Activated T-helper 1 cell treated with anti-CD3 and anti-CD28 coated beads, Interleukin-12 subunit alpha, Interleukin-12 subunit beta, Interleukin-2, Interleukin-4 antibody, amounts not matched to agents 30 ng/mL and 10 ng/mL and 1 ng/mL, durations not matched to agents 14 hours and 24 hours and 36 hours (primary cell): ENCODE results near the gene TUBA4A. TPM values are rescaled to one million over a fixed set of nuclear protein-coding genes. Genes with fewer than 3 reads are reported as not detected.
"Not testable (repeated sequence)": the region's sequence is repeated elsewhere in the genome, so short reads cannot be mapped to it uniquely, and the experiment has no call there.

Experiments
- DNase-seq: peaks from one replicate; pipeline ENCODE4 v3.0.0; 2021; ENCODE audit warnings: low spot score
- H3K27ac Mint-ChIP-seq: one replicate; pipeline ENCODE4 v1.8.0; 2021; ENCODE audit warnings: mild to moderate bottlenecking, mixed read lengths
- H3K27me3 Mint-ChIP-seq: one replicate; pipeline ENCODE4 v1.8.0; 2022; ENCODE audit warnings: mild to moderate bottlenecking, moderate library complexity, mixed read lengths; ENCODE audit not compliant: insufficient read depth
- H3K36me3 Mint-ChIP-seq: one replicate; pipeline ENCODE4 v1.8.0; 2021; ENCODE audit warnings: low read depth, mixed read lengths
- H3K4me1 Mint-ChIP-seq: one replicate; pipeline ENCODE4 v1.8.0; 2021; ENCODE audit warnings: low read depth, mixed read lengths
- H3K4me3 Mint-ChIP-seq: one replicate; pipeline ENCODE4 v1.8.0; 2021; ENCODE audit warnings: mild to moderate bottlenecking, moderate library complexity, mixed read lengths
- H3K9me3 Mint-ChIP-seq: one replicate; pipeline ENCODE4 v1.8.0; 2021; ENCODE audit warnings: mixed read lengths
- intact Hi-C: fragments of 100-400 bp; cut with micrococcal nuclease; formaldehyde crosslinking; loops from one replicate; pipeline ENCODE4 v1.15.1; 2024
- total RNA-seq: library from RNA; stranded (reverse); gene quantifications from 2 replicates; pipeline ENCODE4 v1.2.3, GENCODE V29; 2022

Gene TUBA4A
- total RNA-seq, 1 donor from 2014 or later, result 217 TPM

DNA sequence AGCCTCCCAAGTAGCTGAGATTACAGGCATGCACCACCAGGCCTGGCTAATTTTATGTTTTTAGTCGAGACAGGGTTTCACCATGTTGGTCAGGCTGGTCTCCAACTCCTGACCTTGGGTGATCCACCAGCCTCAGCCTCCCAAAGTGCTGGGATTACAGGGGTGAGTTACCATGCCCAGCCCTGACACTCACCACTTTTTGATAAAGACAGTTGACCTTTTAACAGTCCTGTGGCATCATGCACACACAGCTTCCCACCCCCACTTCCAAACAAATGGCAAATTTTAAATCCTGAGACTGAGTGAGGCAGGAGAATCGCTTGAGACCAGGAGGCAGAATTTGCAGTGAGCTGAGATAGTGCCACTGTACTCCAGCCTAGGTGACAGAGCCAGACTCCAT is 19.3 kb upstream of the TUBA4A start:
- DNase-seq, result no peak
- peaks cover 11% of the 10 kb centered on the region for H3K4me1 Mint-ChIP-seq
- peaks cover 8% of the 10 kb centered on the region for H3K27me3 Mint-ChIP-seq
- H3K27ac Mint-ChIP-seq, result no peak overlapping the region
- no peaks in the 10 kb centered on the region for H3K36me3 Mint-ChIP-seq
- H3K9me3 Mint-ChIP-seq, result no peaks in the 10 kb centered on the region
- no peak overlapping the region for H3K4me3 Mint-ChIP-seq
- intact Hi-C loops, result no loop called here

DNA sequence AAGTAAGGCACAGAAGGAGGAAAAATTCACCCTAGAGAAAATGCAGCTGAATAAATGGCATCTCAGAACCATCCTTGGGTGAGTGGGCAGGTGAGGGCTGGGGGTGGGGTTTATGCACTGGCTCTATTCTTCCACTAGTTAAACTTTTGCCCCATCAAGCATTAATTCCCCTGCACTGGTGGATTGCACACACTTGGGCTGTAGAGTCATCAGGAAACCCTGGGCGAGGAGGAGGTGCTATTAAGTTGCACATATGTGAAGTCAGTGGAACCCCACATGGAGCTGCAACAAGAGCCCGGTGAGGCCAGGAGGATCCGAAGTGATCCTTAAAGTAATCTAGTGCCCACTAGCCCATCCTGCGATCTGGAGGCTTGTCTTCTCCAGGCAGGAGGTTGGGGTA is 18.6 kb upstream of the TUBA4A start:
- intact Hi-C loops, result no loop called here
- H3K36me3 Mint-ChIP-seq, result no peaks in the 10 kb centered on the region
- no peak overlapping the region for H3K27ac Mint-ChIP-seq
- DNase-seq, result no peak
- H3K4me1 Mint-ChIP-seq, result peaks cover 4% of the 10 kb centered on the region
- peaks cover 8% of the 10 kb centered on the region for H3K27me3 Mint-ChIP-seq
- no peak overlapping the region for H3K4me3 Mint-ChIP-seq
- no peaks in the 10 kb centered on the region for H3K9me3 Mint-ChIP-seq

DNA sequence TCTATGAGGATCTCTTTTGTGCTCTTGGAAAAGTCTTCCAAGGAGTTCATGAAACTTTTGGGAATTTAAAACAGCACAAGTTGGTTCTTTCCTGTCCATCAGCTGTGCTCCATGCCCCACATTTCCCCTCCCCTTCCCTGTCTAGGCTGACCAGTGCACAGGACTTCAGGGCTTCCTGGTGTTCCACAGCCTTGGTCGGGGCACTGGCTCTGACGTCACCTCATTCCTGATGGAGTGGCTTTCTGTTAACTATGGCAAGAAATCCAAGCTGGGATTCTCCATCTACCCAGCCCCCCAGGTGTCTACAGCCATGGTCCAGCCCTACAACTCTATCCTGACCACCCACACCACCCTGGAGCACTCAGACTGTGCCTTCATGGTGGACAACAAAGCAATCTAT is 17.3 kb upstream of the TUBA4A start:
- Mint-ChIP-seq H3K4me3 (no peak overlapping the region), H3K27me3 (peaks cover 8% of the 10 kb centered on the region), H3K36me3 (no peaks in the 10 kb centered on the region), H3K9me3 (no peaks in the 10 kb centered on the region), H3K4me1 (no peaks in the 10 kb centered on the region), H3K27ac (no peak overlapping the region)
- intact Hi-C loops, result no loop called here
- no peak for DNase-seq

DNA sequence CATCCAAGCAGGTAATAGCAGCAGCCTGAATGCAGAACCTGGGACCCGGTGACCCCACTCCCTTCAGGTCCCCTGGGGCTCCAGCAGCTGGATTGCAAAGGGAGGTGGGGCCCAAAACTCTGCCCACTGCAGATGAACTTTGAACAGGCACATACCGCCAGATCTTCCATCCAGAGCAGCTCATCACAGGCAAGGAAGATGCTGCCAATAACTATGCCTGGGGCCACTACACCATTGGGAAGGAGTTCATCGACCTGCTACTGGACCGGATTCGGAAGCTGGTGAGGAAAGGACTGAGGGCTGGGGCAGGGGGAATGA is 16.3 kb upstream of the TUBA4A start:
- no peak overlapping the region for H3K4me3 Mint-ChIP-seq
- H3K27me3 Mint-ChIP-seq, result peaks cover 8% of the 10 kb centered on the region
- no peaks in the 10 kb centered on the region for H3K4me1 Mint-ChIP-seq
- intact Hi-C loops, result no loop called here
- DNase-seq, result no peak
- no peaks in the 10 kb centered on the region for H3K36me3 Mint-ChIP-seq
- no peaks in the 10 kb centered on the region for H3K9me3 Mint-ChIP-seq
- no peak overlapping the region for H3K27ac Mint-ChIP-seq

DNA sequence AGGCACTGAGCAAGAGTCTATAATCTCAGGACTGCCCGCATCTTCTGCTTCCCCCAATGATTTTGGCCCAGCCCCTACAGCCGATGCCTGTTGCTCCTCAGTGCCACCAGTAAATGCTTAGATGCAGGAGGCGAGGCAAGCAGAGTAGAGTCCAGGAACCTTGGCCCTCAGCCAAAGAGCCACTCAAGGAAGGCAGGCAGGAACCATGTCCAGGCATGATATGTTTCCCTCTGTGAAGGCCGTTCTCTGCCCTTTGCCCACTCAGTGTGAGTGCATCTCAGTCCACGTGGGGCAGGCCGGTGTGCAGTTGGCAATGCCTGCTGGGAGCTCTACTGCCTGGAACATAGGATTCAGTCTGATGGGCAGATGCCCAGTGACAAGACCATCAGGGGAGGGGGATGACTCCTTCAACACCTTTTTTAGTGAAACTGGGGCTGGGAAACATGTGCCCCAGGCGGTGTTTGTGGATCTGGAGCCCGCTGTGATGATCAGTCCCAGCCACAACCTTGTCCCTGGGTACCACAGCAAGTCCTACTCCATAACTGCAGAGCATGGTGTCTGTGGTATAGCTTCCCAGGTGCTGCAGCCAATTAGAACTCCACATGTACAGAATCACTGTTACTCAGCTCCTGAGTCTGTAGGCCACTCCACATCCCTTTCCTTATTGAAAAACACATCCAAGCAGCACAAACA is 15.8 kb upstream of the TUBA4A start:
- H3K9me3 Mint-ChIP-seq, result no peaks in the 10 kb centered on the region
- no peaks in the 10 kb centered on the region for H3K4me1 Mint-ChIP-seq
- no peak overlapping the region for H3K27ac Mint-ChIP-seq
- no peak for DNase-seq
- H3K4me3 Mint-ChIP-seq, result no peak overlapping the region
- no peaks in the 10 kb centered on the region for H3K36me3 Mint-ChIP-seq
- peaks cover 8% of the 10 kb centered on the region for H3K27me3 Mint-ChIP-seq
- intact Hi-C loops, result loop anchor here (5.0 kb wide), 1 partner anchor 33 kb away; no protein-coding TSS in a partner anchor

DNA sequence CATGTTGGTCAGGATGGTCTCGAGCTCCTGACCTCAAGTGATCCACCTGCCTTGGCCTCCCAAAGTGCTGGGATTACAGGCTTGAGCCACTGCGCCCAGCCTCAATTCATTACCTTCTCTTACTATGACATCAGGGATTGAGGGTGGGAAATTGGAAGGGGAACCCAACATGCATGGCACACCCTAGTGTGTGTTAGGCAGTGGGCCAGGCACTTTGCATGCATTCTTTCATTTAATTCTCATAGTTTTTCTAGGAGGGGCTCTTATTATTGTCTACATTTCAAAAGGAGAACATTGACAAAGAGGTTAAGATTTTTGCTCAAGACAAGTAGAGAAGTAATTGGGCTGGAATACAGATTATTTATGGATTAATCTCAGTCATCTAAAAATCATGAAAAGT is 14.6 kb upstream of the TUBA4A start:
- H3K4me3 Mint-ChIP-seq, result no peak overlapping the region
- no peaks in the 10 kb centered on the region for H3K36me3 Mint-ChIP-seq
- no peaks in the 10 kb centered on the region for H3K9me3 Mint-ChIP-seq
- peaks cover 4% of the 10 kb centered on the region for H3K27me3 Mint-ChIP-seq
- no peak overlapping the region for H3K27ac Mint-ChIP-seq
- intact Hi-C loops, result loop anchor here (5.0 kb wide), 1 partner anchor 34 kb away; no protein-coding TSS in a partner anchor
- H3K4me1 Mint-ChIP-seq, result no peaks in the 10 kb centered on the region
- no peak for DNase-seq

DNA sequence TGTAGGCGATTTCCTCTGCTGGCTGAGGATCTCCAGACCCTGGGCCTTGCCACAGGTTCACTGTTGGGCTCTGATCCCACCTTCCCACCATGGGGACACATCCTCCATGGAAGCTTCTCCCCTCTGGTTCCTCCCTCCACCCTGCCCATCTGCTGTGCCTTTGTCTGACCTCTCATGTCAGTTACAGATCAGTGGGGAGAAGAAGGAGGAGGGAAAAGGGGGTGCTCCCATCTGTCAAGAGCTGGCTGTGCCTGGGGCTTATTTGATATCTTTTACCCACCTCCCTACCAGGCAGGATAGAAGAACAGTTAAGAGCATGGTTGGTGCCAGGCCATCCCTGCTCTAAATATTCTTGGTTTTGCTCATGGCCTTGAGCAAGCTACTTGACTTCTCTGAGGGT is 13.2 kb upstream of the TUBA4A start:
- no peak for DNase-seq
- no peaks in the 10 kb centered on the region for H3K9me3 Mint-ChIP-seq
- H3K4me3 Mint-ChIP-seq, result no peak overlapping the region
- H3K36me3 Mint-ChIP-seq, result no peaks in the 10 kb centered on the region
- H3K27ac Mint-ChIP-seq, result no peak overlapping the region
- intact Hi-C loops, result loop anchor here (5.0 kb wide), 1 partner anchor 35 kb away; no protein-coding TSS in a partner anchor
- H3K27me3 Mint-ChIP-seq, result peaks cover 4% of the 10 kb centered on the region
- H3K4me1 Mint-ChIP-seq, result no peaks in the 10 kb centered on the region

DNA sequence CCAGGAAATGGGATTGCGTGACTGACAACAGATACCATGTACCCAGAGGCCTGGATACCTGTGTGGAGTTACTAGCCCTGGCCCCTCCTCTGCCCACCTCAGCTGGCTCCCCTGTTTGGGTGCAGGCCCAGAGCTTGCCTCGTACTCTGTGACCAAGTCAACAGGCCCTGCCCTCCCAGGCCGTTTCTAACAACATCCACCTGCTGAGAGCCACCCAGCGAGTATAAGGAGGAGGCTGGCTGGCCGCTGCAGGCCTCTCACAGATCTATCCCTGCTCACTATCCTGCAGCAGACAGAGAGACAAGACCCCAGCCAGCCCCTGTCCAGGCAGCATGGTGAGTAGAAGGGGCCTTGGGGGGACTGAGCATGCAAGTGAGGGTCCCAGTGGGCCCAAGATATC is 12.5 kb upstream of the TUBA4A start:
- intact Hi-C loops, result loop anchor here (5.0 kb wide), 1 partner anchor 36 kb away; no protein-coding TSS in a partner anchor
- DNase-seq, result no peak
- no peaks in the 10 kb centered on the region for H3K36me3 Mint-ChIP-seq
- no peaks in the 10 kb centered on the region for H3K9me3 Mint-ChIP-seq
- H3K4me3 Mint-ChIP-seq, result no peak overlapping the region
- no peak overlapping the region for H3K27ac Mint-ChIP-seq
- H3K4me1 Mint-ChIP-seq, result no peaks in the 10 kb centered on the region
- H3K27me3 Mint-ChIP-seq, result peaks cover 7% of the 10 kb centered on the region

DNA sequence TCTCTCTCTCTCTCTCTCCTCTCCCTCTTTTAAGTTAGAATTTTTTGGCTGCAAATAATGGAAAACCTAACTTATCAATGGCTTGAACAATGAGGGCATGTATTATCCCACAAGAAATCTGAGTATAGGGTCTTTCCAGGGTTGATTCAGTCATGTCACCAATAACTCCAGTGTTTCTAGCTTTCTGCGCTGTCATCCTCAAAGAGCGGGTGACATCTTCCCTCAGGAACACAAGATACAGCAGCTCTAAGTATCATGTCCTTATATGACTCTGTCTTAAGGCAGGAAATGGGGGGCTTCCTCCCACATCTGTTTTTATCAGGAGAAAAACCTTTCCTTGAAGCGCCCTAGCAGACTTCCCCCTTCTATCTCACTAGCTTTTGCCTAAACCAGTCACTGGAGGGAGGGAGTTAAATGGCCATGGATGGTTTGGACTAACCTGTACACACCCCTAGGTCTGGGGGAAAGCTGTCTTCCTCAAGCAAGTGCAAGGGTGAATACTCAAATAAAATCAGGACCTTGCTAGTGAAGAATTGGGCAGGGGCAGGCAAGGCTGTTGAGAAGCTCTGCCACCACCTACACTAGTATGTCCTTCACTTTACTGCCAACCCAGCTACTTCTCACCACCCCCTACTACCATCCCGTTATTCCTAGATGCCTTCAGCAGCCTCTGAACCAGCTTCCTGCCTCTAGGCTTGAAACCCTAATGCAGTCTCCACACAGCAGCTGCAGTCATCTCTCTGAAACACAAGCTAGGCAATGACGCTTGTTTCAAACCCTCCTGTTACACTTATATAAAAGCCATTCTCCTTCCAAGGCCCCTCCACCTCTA is 7.5 kb upstream of the TUBA4A start:
- Mint-ChIP-seq H3K9me3 (no peaks in the 10 kb centered on the region), H3K36me3 (no peaks in the 10 kb centered on the region), H3K27me3 (peaks cover 9% of the 10 kb centered on the region), H3K4me3 (no peak overlapping the region), H3K4me1 (peaks cover 3% of the 10 kb centered on the region), H3K27ac (no peak overlapping the region)
- intact Hi-C loops, result no loop called here
- no peak for DNase-seq

DNA sequence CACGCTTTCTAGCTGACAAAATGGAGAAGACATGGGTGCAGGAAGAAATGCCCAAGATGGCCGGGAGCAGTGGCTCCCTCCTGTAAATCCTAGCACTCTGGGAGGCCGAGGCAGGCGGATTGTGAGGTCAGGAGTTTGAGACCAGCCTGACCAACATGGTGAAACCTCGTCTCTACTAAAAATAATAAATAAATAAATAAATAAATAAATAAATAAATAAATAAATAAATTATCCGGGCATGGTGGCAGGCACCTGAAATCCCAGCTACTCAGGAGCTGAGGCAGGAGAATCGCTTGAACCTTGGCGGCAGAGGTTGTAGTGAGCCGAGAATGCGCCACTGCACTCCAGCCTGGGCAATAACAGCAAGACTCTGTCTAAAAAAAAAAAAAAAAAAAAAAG is 5.2 kb upstream of the TUBA4A start:
- intact Hi-C loops, result loop anchor here (10.0 kb wide), 1 partner anchor 1034 kb away; no protein-coding TSS in a partner anchor
- not testable (repeated sequence) for H3K27ac Mint-ChIP-seq

DNA sequence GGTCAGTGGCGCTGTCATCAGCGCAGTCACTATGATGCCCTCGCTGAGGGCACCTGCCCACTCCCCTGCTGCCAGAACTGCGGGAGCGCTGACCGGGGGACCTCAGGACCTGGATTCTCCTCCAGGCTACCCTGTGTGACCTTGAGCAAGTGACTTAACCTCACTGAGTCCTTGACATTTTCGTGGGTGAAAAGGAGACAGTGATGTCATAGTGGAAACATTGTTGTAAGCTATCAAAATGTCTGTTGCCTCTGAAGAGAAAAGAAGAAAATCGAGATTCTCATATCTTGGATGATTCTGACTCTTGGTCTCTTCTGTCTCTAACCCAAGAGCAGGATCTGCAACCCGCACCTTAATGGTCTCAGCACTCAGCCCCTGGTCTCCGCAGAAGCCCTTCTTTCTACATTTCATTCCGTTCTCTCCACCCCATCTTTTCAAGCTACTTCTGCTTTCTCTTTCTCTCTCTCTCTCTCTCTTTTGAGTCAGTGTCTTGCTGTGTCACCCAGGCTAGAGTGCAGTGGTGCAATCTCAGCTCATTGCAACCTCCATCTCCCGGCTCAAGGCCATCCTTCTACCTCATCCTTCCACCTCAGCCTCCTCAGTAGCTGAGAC is 978 bp upstream of the TUBA4A start:
- H3K27me3 Mint-ChIP-seq, result peaks cover 3% of the 10 kb centered on the region
- H3K36me3 Mint-ChIP-seq, result peaks cover 20% of the 10 kb centered on the region
- H3K27ac Mint-ChIP-seq, result peak overlapping the region; percentile 98
- intact Hi-C loops, result loop anchor here (1.0 to 10.0 kb wide), 8 partner anchors 25 to 1030 kb away; partner anchors contain the start of genes CNOT9, CTDSP1, DNAJB2 and GMPPA
- H3K4me3 Mint-ChIP-seq, result peak overlapping the region; percentile 84
- H3K4me1 Mint-ChIP-seq, result peaks cover 43% of the 10 kb centered on the region
- no peaks in the 10 kb centered on the region for H3K9me3 Mint-ChIP-seq
- DNase-seq, result peak; percentile 46

More for the DNA sequence above, 5.2 kb upstream of the TUBA4A start:
- not testable (repeated sequence) for H3K4me3 Mint-ChIP-seq, DNase-seq, H3K27me3 Mint-ChIP-seq, H3K36me3 Mint-ChIP-seq, H3K9me3 Mint-ChIP-seq
- H3K4me1 Mint-ChIP-seq, result peaks cover 18% of the 10 kb centered on the region

DNA sequence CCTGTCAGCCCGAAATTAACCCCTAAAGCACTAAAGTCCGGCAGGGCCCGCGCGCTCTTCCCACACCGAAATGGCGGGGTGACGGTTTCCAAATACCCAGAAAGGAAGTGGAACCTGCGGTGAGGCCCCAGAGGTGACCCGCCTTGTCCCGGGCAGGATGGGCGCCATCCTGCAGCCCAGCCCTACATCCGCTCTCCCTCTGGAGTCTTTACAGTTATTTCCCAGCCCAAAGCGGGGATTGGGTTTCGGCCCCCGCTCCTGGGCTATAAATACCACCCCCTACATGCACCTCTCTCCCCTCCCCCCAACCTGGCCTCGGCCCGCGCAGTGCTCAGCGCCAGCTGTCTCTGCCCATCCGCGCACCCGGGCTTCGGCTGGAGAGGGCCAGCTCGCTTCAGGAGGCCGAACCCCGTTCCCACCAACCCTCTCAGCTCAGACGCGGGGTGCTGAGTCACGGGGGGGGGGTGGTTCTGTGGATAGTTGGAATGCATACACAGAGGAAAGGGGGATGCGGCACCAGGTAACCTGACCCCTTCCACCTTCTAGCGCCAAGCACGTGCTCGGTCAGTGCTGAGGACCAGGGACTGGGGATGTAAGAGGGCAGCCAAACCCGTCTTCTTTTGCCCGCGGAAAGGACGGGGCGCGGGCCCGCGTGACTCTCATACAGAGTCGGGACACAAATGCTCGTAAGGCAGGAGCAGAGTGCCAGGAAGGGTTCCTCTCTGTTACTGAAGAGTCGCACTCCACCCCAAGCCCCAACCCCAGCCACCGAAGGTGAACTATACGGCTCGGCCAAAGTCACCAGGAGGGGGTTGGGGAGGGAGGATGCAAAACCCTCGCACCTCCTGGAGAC is 592 bp downstream of the TUBA4A start, which contains the start of gene TUBA4B:
Gene TUBA4B, plus strand, starts transcription at position 344 of the 853 bp plus-strand sequence. Its CDS starts 165 bp downstream, at position 509.
- peak within 1 kb of the TSS; percentile 93 for H3K4me3 Mint-ChIP-seq
- peak within 1 kb of the TSS; percentile 98 for H3K27ac Mint-ChIP-seq
- peaks cover 59% of the 10 kb centered on the region for H3K4me1 Mint-ChIP-seq
- intact Hi-C loops, result loop anchor here (1.0 to 10.0 kb wide), 10 partner anchors 8 to 1028 kb away; partner anchors contain the start of genes ANKZF1, ATG9A, CHPF and CTDSP1
- H3K9me3 Mint-ChIP-seq, result no peaks in the 10 kb centered on the region
- H3K27me3 Mint-ChIP-seq, result no peaks in the 10 kb centered on the region
- peak; percentile 59 for DNase-seq
- peaks cover 33% of the 10 kb centered on the region for H3K36me3 Mint-ChIP-seq
